Measurements from ENCODE around the gene IL4I1. TPM values are rescaled to one million over a fixed set of nuclear protein-coding genes. Genes with fewer than 3 reads are reported as not detected.

The IL4I1 gene
- total RNA-seq, 3 donors from 2014 or later, result 1.2 to 1.7 (median 1.6) TPM

GRCh38 chr19:49887037-49887664 is 9.5 kb downstream of the IL4I1 start:
- ATAC-seq, result no peak
- Histone ChIP-seq H3K4me3 (no peak overlapping the region), H3K9me3 (no peaks in the 10 kb centered on the region), H3K36me3 (ENCODE audit: low read depth) (peaks cover 5% of the 10 kb centered on the region), H3K4me1 (ENCODE audit: low read depth) (peaks cover 8% of the 10 kb centered on the region)
- intact Hi-C loops (cut with DNase I, micrococcal nuclease), result no loop called here
- TF ChIP-seq, protein P1, sequence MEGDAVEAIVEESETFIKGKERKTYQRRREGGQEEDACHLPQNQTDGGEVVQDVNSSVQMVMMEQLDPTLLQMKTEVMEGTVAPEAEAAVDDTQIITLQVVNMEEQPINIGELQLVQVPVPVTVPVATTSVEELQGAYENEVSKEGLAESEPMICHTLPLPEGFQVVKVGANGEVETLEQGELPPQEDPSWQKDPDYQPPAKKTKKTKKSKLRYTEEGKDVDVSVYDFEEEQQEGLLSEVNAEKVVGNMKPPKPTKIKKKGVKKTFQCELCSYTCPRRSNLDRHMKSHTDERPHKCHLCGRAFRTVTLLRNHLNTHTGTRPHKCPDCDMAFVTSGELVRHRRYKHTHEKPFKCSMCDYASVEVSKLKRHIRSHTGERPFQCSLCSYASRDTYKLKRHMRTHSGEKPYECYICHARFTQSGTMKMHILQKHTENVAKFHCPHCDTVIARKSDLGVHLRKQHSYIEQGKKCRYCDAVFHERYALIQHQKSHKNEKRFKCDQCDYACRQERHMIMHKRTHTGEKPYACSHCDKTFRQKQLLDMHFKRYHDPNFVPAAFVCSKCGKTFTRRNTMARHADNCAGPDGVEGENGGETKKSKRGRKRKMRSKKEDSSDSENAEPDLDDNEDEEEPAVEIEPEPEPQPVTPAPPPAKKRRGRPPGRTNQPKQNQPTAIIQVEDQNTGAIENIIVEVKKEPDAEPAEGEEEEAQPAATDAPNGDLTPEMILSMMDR (IDR thresholded peaks at IDR 0.05), result no peak
- DNase-seq, result no peak

GRCh38 chr19:49884760-49885159 is 11.9 kb downstream of the IL4I1 start:
- intact Hi-C loops (cut with DNase I, micrococcal nuclease), result no loop called here
- Histone ChIP-seq H3K4me3 (no peak overlapping the region), H3K9me3 (no peaks in the 10 kb centered on the region), H3K4me1 (ENCODE audit: low read depth) (peaks cover 1% of the 10 kb centered on the region), H3K36me3 (ENCODE audit: low read depth) (peaks cover 5% of the 10 kb centered on the region)
- ATAC-seq (no peak), DNase-seq (no peak)
- TF ChIP-seq, protein P1 (IDR thresholded peaks at IDR 0.05), result no peak

GRCh38 chr19:49884109-49884508 is 12.6 kb downstream of the IL4I1 start:
- Histone ChIP-seq H3K4me3 (no peak overlapping the region), H3K9me3 (no peaks in the 10 kb centered on the region), H3K4me1 (ENCODE audit: low read depth) (no peaks in the 10 kb centered on the region), H3K36me3 (ENCODE audit: low read depth) (peaks cover 5% of the 10 kb centered on the region)
- intact Hi-C loops (cut with DNase I, micrococcal nuclease), result no loop called here
- DNase-seq (no peak), ATAC-seq (no peak)
- TF ChIP-seq, protein P1 (IDR thresholded peaks at IDR 0.05), result no peak

GRCh38 chr19:49883094-49883493 is 13.6 kb downstream of the IL4I1 start:
- TF ChIP-seq, protein P1 (IDR thresholded peaks at IDR 0.05), result no peak
- no peaks in the 10 kb centered on the region for H3K9me3 ChIP-seq
- DNase-seq (no peak), ATAC-seq (no peak)
- intact Hi-C loops (cut with DNase I, micrococcal nuclease), result no loop called here
- H3K4me3 ChIP-seq, result no peak overlapping the region
- peaks cover 5% of the 10 kb centered on the region for H3K36me3 ChIP-seq (ENCODE audit: low read depth)
- H3K4me1 ChIP-seq (ENCODE audit: low read depth), result peaks cover 8% of the 10 kb centered on the region

GRCh38 chr19:49882643-49883042 is 14.0 kb downstream of the IL4I1 start:
- ATAC-seq (no peak), DNase-seq (no peak)
- Histone ChIP-seq H3K36me3 (ENCODE audit: low read depth) (peaks cover 5% of the 10 kb centered on the region), H3K4me1 (ENCODE audit: low read depth) (peaks cover 10% of the 10 kb centered on the region), H3K9me3 (no peaks in the 10 kb centered on the region), H3K4me3 (no peak overlapping the region)
- intact Hi-C loops (cut with DNase I, micrococcal nuclease), result no loop called here
- TF ChIP-seq, protein P1 (IDR thresholded peaks at IDR 0.05), result no peak
